ENCODE measurements around the gene SLC25A25.

Gene SLC25A25

GRCh38 chr9:128149951-128150593 is 82.0 kb downstream of the SLC25A25 start:
- H3K4me3 ChIP-seq (ENCODE audit: low read length), result no peak overlapping the region
- H3K27me3 ChIP-seq (ENCODE audit: control insufficient read depth, insufficient read depth, low read length), result peaks cover 13% of the 10 kb centered on the region
- no peak overlapping the region for H3K9ac ChIP-seq (ENCODE audit: low read depth, low read length)
- H3K9me3 ChIP-seq (replicated peaks; ENCODE audit: low read length), result no peaks in the 10 kb centered on the region
- H3K4me2 ChIP-seq (ENCODE audit: low read length), result no peak overlapping the region
- H3K4me1 ChIP-seq (ENCODE audit: control insufficient read depth, insufficient read depth, low read length), result peaks cover 6% of the 10 kb centered on the region
- H3K36me3 ChIP-seq (ENCODE audit: insufficient read depth, low read length), result no peaks in the 10 kb centered on the region

- H3K36me3 ChIP-seq (ENCODE audit: insufficient read depth, low read length), result no peaks in the 10 kb centered on the region
- no peak overlapping the region for H3K4me3 ChIP-seq (ENCODE audit: low read length)
- peaks cover 9% of the 10 kb centered on the region for H3K27me3 ChIP-seq (ENCODE audit: control insufficient read depth, insufficient read depth, low read length)
- H3K9ac ChIP-seq (ENCODE audit: low read depth, low read length), result no peak overlapping the region
- no peaks in the 10 kb centered on the region for H3K9me3 ChIP-seq (replicated peaks; ENCODE audit: low read length)
- no peak overlapping the region for H3K4me2 ChIP-seq (ENCODE audit: low read length)
- H3K4me1 ChIP-seq (ENCODE audit: control insufficient read depth, insufficient read depth, low read length), result peaks cover 6% of the 10 kb centered on the region
Observed at GRCh38 chr9:128150594-128151308, 82.7 kb downstream of the SLC25A25 start.

- Histone ChIP-seq H3K4me1 (ENCODE audit: control insufficient read depth, insufficient read depth, low read length) (peaks cover 6% of the 10 kb centered on the region), H3K4me3 (ENCODE audit: low read length) (no peak overlapping the region), H3K4me2 (ENCODE audit: low read length) (no peak overlapping the region), H3K9ac (ENCODE audit: low read depth, low read length) (no peak overlapping the region), H3K9me3 (replicated peaks; ENCODE audit: low read length) (no peaks in the 10 kb centered on the region), H3K36me3 (ENCODE audit: insufficient read depth, low read length) (no peaks in the 10 kb centered on the region), H3K27me3 (ENCODE audit: control insufficient read depth, insufficient read depth, low read length) (peaks cover 2% of the 10 kb centered on the region)
Observed at GRCh38 chr9:128151309-128152132, 83.5 kb downstream of the SLC25A25 start.

- no peaks in the 10 kb centered on the region for H3K36me3 ChIP-seq (ENCODE audit: insufficient read depth, low read length)
- no peak overlapping the region for H3K4me3 ChIP-seq (ENCODE audit: low read length)
- no peak overlapping the region for H3K9ac ChIP-seq (ENCODE audit: low read depth, low read length)
- H3K9me3 ChIP-seq (replicated peaks; ENCODE audit: low read length), result no peaks in the 10 kb centered on the region
- no peaks in the 10 kb centered on the region for H3K27me3 ChIP-seq (ENCODE audit: control insufficient read depth, insufficient read depth, low read length)
- peaks cover 6% of the 10 kb centered on the region for H3K4me1 ChIP-seq (ENCODE audit: control insufficient read depth, insufficient read depth, low read length)
- H3K4me2 ChIP-seq (ENCODE audit: low read length), result no peak overlapping the region
Observed at GRCh38 chr9:128152133-128153059, 84.4 kb downstream of the SLC25A25 start.

- peaks cover 6% of the 10 kb centered on the region for H3K4me1 ChIP-seq (ENCODE audit: control insufficient read depth, insufficient read depth, low read length)
- H3K27me3 ChIP-seq (ENCODE audit: control insufficient read depth, insufficient read depth, low read length), result no peaks in the 10 kb centered on the region
Observed at GRCh38 chr9:128153060-128153946, 85.3 kb downstream of the SLC25A25 start.

GRCh38 chr9:128153947-128154695 is 86.1 kb downstream of the SLC25A25 start:
- Histone ChIP-seq H3K4me3 (ENCODE audit: low read length) (no peak overlapping the region), H3K9ac (ENCODE audit: low read depth, low read length) (no peak overlapping the region), H3K4me1 (ENCODE audit: control insufficient read depth, insufficient read depth, low read length) (no peaks in the 10 kb centered on the region), H3K4me2 (ENCODE audit: low read length) (no peak overlapping the region), H3K27me3 (ENCODE audit: control insufficient read depth, insufficient read depth, low read length) (no peaks in the 10 kb centered on the region), H3K36me3 (ENCODE audit: insufficient read depth, low read length) (no peaks in the 10 kb centered on the region), H3K9me3 (replicated peaks; ENCODE audit: low read length) (no peaks in the 10 kb centered on the region)

More at GRCh38 chr9:128153060-128153946, 85.3 kb downstream of the SLC25A25 start:
- Histone ChIP-seq H3K36me3 (ENCODE audit: insufficient read depth, low read length) (no peaks in the 10 kb centered on the region), H3K9ac (ENCODE audit: low read depth, low read length) (no peak overlapping the region), H3K4me3 (ENCODE audit: low read length) (no peak overlapping the region), H3K4me2 (ENCODE audit: low read length) (no peak overlapping the region), H3K9me3 (replicated peaks; ENCODE audit: low read length) (no peaks in the 10 kb centered on the region)

GRCh38 chr9:128155736-128156500 is 87.9 kb downstream of the SLC25A25 start:
- no peaks in the 10 kb centered on the region for H3K9me3 ChIP-seq (replicated peaks; ENCODE audit: low read length)
- no peaks in the 10 kb centered on the region for H3K36me3 ChIP-seq (ENCODE audit: insufficient read depth, low read length)
- H3K4me3 ChIP-seq (ENCODE audit: low read length), result no peak overlapping the region
- H3K4me2 ChIP-seq (ENCODE audit: low read length), result no peak overlapping the region
- H3K4me1 ChIP-seq (ENCODE audit: control insufficient read depth, insufficient read depth, low read length), result peaks cover 8% of the 10 kb centered on the region
- H3K27me3 ChIP-seq (ENCODE audit: control insufficient read depth, insufficient read depth, low read length), result no peaks in the 10 kb centered on the region
- no peak overlapping the region for H3K9ac ChIP-seq (ENCODE audit: low read depth, low read length)
